Measurements from ENCODE around the gene KRT81.
A peak's percentile ranks its signal among the peaks of the same experiment; 100 is the strongest.

- TF ChIP-seq CTCF (conservative IDR thresholded peaks at IDR 0.05 in 1 of 2, IDR thresholded peaks at IDR 0.05 in 1 of 2; ENCODE audit: low read depth in 1 of 2, low read length in 2 of 2) (peak; percentile 96), EZH2 (IDR thresholded peaks at IDR 0.05; ENCODE audit: low read length, missing control alignments) (no peak)
Observed at GRCh38 chr12:52327052-52327829, 35.9 kb upstream of the KRT81 start.
